ENCODE measurements around the gene CHCT1. TPM values are rescaled to one million over a fixed set of nuclear protein-coding genes. Genes with fewer than 3 reads are reported as not detected.
"Not testable (repeated sequence)": the region's sequence is repeated elsewhere in the genome, so short reads cannot be mapped to it uniquely, and the experiment has no call there.

CHCT1 gene
- not detected for total RNA-seq

- POLR2A ChIA-PET = no interaction called here
These were observed at the start of gene CHCT1 for GRCh38 chr17:60422162-60422665. TSS of gene CHCT1 (plus strand) at chr17:60422489. CDS start at chr17:60422593, 104 bp downstream.

GRCh38 chr17:60372790-60373483 lies 49.4 kb upstream of the CHCT1 start:
- ChIA-PET POLR2A (interaction anchor here (0.5 to 0.7 kb wide), 3 partner anchors 37 to 1014 kb away, joined by 4 to 5 read pairs (median 5); partner anchors contain the start of gene RNFT1), CTCF (interaction anchor here (0.6 to 1.4 kb wide), 2 partner anchors 14 to 34 kb away, joined by 3 to 6 read pairs; no protein-coding TSS in a partner anchor)

More at GRCh38 chr17:60422162-60422665, at the start of gene CHCT1:
- CTCF ChIA-PET = interaction anchor here (0.8 kb wide), 1 partner anchor 16 kb away, joined by 3 read pairs; no protein-coding TSS in a partner anchor

- POLR2A ChIA-PET, CTCF ChIA-PET: not testable (repeated sequence)
These were observed 44.1 kb upstream of the CHCT1 start for GRCh38 chr17:60378187-60378586.

GRCh38 chr17:60379461-60379860 lies 42.8 kb upstream of the CHCT1 start:
- CTCF ChIA-PET, POLR2A ChIA-PET: not testable (repeated sequence)

DNA sequence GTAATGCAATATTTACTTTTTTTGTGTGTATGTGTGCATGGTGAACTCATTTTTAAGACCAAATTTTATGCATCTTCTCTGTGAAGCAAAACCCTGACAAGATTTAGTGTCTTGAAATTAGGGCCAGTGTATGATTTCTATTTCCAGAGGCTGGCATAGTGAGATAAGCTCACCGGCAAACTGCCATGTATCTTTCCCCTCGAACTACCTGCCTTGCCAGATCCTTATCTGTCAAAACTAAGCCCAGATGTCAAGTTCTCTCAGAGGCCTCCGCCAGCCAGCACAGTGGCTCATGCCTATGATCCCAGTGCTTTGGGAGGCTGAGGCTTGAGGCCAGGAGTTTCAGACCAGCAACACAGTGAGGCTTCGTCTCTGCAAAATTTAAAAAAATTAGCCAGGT lies 40.3 kb upstream of the CHCT1 start:
- ChIA-PET POLR2A (no interaction called here), CTCF (interaction anchor here (0.6 kb wide), 1 partner anchor 240 kb away, joined by 3 read pairs; no protein-coding TSS in a partner anchor)

DNA sequence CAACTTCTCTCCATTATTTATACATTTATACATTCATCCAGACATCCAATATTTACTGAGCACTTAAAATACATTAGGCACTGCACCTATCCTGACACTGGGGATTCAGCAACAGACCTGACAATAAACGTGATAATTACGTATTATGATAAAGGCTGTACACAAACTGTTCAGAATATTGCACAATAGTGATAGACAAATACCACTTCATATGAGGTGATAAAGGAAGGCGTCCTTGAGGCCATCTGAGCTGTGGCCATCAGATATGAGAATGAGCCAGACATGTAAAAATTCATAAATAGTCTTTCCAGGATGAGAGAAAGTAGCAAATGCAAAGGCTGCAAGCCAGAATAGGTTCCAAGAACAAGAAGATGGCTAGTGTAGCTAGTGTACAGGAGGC lies 38.9 kb upstream of the CHCT1 start:
- CTCF ChIA-PET = interaction anchor here (0.5 kb wide), 2 partner anchors 866 to 868 kb away, joined by 3 to 4 read pairs; no protein-coding TSS in a partner anchor
- POLR2A ChIA-PET = interaction anchor here (0.6 kb wide), 2 partner anchors 298 to 419 kb away, joined by 3 read pairs; partner anchors contain the start of gene RNFT1

DNA sequence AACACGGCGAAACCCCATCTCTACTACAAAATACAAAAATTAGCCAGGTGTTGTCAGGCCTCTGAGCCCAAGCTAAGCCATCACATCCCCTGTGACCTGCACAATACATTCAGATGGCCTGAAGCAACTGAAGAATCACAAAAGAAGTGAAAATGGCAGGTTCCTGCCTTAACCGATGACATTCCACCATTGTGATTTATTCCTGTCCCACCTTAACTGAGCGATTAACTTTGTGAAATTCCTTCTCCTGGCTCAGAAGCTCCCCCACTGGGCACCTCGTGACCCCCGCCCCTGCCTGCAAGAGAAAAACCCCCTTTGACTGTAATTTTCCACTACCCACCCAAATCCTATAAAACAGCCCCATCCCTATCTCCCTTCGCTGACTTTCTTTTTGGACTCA lies 37.4 kb upstream of the CHCT1 start:
- CTCF ChIA-PET = not testable (repeated sequence)
- POLR2A ChIA-PET = interaction anchor here (0.6 kb wide), 1 partner anchor 29 kb away, joined by 4 read pairs; no protein-coding TSS in a partner anchor

DNA sequence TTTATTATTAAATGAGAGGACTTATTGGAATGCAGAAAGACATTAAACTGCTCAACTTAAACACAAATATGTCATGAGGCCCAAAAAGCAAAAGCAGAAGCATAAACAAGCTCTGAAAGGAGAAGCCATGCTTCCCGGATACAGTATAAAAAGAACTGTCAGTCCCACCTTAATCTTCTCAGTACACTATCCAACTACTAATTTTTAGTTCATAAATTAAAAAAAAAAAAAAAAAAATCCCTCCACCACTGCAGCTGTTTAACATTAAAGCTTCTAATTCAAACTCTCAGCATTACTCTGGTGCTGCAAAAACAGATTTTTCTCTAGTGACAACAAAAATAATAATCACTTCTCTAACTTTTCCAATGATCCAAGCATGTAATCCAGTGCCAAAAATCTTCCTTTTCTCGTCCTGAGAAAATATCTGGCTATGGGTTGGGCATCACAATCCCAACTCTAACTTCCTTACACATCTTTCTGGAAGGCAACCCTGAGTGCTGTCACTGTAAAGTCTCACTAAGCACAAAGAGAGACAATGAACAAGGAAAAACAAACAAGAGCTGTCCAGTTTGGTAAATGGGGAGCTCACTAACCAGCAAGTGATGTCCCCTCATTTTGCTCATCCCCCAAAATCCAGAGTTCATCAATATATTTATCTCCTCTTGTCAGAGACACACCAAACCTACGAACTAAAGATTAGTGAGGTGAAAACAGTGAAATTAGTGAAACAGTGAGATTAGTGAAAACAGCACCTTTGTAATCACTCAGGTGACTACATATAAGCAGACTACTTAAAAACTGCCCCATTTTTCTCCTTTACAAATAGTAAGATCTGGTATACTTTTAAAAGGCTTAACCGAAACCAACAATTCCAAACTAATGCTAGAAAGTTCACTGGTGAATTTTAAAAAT lies 35.9 kb upstream of the CHCT1 start:
- CTCF ChIA-PET = interaction anchor here (0.7 kb wide), 1 partner anchor 1053 kb away, joined by 3 read pairs; no protein-coding TSS in a partner anchor
- POLR2A ChIA-PET = no interaction called here

DNA sequence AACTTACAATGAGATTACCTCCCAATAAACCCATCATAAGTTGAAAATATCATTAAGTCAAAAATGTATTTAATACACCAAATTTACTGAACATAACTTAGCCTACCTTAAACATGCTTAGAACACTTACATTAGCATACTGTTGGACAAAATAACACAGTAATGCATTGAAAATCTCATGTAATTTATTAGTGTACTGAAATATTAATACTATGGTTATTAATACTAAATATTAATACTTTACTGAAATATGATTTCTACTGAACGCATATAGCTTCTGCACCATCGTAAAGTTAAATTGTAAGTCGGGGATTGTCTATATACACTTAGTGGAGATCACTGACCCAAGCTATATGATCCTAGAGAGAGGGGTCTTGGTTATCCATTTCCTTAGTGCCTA lies 34.6 kb upstream of the CHCT1 start:
- ChIA-PET POLR2A (no interaction called here), CTCF (interaction anchor here (0.7 kb wide), 1 partner anchor 220 kb away, joined by 3 read pairs; no protein-coding TSS in a partner anchor)

DNA sequence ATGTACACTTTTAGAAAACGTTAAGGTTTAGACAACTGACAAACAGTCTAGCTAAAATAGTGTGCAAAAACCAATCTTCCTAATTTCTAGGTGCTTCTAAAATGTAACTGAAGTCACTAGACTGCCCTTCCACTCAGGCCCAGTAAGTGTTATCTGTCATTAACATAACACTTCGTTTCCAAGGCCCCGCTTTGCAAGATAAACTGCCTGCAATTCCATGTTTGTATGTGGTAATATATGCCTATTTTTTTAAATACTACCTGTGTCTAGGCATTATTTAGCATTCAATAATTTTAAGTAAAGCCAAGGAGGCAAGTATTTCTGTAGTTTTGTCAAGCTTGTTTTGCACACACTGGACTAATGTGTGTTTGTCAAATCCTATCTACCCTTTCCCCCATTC lies 33.5 kb upstream of the CHCT1 start:
- CTCF ChIA-PET = no interaction called here

GRCh38 chr17:60390186-60390585 lies 32.1 kb upstream of the CHCT1 start:
- POLR2A ChIA-PET = no interaction called here
- CTCF ChIA-PET = no interaction called here

More for the DNA sequence above, 33.5 kb upstream of the CHCT1 start:
- POLR2A ChIA-PET = no interaction called here

GRCh38 chr17:60390925-60391470 lies 31.3 kb upstream of the CHCT1 start:
- ChIA-PET POLR2A (interaction anchor here (1.5 kb wide), 1 partner anchor 35 kb away, joined by 5 read pairs; no protein-coding TSS in a partner anchor), CTCF (no interaction called here)

DNA sequence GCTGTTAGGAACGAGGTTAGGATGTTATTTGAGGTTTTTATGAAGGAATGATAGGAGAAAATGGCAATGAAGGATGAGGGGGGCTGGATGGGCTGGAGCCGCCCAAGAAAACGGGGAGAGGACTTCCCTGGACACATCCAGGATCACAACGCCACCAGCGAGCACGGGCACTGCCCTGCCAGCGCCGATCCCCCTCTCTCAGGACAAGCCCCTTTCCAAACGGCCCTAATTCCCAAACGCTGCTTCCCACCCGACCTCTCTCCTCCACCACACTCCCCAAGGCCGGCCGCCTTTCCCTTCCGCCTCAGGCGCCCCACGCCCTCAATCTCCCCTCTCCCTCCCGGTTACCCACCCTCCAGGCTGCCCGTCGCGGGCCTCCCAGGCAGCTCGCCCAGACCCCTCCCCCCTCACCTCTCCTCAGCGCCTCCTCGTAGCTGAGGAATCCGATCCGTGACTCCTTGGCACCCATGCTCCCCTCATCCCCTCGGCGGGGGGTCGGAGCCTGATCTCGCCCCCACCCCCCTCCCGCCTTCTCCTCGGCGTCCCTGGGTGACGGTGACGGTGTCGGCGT lies 30.7 kb upstream of the CHCT1 start:
- ChIA-PET POLR2A (interaction anchor here (0.6 to 1.5 kb wide), 4 partner anchors 35 to 773 kb away, joined by 3 to 5 read pairs (median 4); no protein-coding TSS in a partner anchor), CTCF (no interaction called here)

GRCh38 chr17:60392042-60392844 lies 30.0 kb upstream of the CHCT1 start, which contains the start of gene USP32:
TSS of gene USP32 (minus strand) at chr17:60392133. CDS start at chr17:60391939, 194 bp downstream.
- ChIA-PET POLR2A (interaction anchor here (0.6 to 1.5 kb wide), 8 partner anchors 13 to 773 kb away, joined by 3 to 5 read pairs (median 4); partner anchors contain the start of genes PTRH2 and VMP1), CTCF (no interaction called here)

DNA sequence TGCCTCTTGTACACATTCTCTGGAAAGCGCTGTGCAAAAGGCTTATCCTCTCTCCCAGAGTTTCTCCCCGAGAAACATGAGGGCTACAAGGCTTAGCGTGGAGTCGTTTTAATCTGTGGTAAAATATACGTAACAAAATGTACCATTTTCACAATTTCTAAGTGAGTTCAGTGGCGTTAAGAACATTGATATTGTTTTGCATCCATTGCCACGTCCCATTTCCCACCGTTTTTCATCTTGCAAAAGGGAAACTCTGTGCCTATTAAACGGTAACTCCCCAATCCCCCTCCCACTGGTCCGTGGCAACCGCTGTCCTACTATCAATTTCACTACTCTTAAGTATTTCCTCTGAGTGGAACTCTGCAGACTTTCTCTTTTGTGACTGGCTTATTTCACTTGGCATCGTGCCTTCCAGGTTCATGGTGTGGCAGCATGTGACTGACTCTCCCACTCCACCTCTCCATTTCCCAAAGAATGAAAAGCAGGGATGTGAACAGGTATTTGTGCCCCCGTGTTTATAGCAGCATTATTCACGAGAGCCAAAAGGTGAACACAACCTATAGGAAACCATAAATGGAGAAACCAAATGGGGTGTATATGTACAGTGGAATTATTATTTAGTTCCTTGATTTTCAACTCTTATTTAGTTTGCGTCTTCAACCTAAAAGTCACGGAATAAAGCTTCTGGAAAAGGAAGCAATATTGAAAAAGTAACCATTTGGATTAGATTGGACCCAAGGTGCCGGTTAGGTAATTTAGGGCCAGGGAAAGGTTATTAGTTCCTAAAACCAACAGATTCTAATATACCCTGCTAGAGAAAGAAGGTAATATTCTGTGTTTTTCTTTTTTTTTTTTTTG lies 29.2 kb upstream of the CHCT1 start:
- CTCF ChIA-PET = no interaction called here
- POLR2A ChIA-PET = interaction anchor here (0.9 to 1.5 kb wide), 3 partner anchors 36 to 315 kb away, joined by 3 to 5 read pairs (median 5); no protein-coding TSS in a partner anchor

- CTCF ChIA-PET = no interaction called here
- POLR2A ChIA-PET = no interaction called here
These were observed 28.2 kb upstream of the CHCT1 start for GRCh38 chr17:60393840-60394723.

All from activated CD8-positive, alpha-beta memory T cell treated with anti-CD3 and anti-CD28 coated beads for 36 hours (primary cell).